GM18519 (cell line): ENCODE data around the gene OGFOD3.

Source experiments
- ATAC-seq: cut with Tn5 transposase; IDR thresholded peaks from one replicate; pipeline ENCODE4 v1.9.1; 2021; ENCODE audit warnings: mild to moderate bottlenecking, moderate library complexity; ENCODE audit not compliant: unreplicated experiment, low FRiP score

Gene OGFOD3

DNA sequence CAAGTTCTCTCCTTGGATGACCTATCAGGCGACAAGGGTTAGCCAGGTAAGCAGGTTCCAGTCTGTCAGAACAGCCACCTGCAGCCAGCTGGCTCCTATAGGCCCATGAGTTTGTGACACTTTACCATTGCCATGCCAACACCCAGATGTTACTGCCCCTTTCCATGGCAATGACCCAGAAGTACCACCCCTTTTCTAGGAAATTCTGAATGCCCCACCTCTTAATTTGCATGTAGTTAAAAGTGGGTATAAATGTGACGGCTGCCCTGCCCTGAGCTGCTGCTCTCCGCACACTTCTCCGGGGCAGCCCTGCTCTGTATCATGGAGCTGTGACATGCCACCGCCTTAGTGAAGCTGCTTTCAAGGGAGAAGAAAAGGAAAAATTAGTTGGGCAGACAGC, 74.8 kb downstream of the OGFOD3 start:
- ATAC-seq, result no peak

DNA sequence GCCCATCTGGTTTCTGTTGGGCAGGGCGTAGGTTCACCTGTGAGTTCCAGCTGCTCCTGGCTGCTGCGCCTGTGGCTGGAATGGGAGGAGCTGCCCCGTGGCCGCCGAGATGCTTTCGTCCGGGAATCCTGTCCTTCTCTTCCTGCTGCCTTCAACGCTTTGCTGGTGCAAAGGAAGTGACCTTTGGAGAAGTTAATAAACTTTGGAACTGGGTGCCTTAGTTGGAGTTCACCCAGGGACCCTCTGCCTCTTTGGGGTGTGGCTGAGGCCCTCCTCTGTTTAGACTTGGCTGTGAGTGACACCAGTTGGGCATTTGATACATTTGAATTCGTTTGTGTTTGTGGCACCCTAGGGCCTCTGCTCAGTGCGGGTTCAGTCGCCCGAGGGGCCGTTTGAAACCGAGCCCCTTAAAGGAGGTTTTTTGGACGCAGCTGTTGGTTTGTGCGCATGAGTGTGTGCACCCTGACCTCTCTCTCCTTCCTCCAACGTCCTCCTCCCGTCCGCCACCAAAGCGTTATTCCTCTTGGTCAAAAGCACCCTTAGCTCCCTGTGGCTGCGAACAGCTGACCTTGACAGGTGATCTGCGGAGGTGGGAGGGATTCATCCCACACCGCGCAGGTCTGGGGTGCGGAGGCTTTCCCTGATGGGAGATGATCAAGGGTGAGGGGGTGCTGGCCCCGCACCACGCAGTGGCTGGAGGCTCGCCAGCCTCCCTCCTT, 75.9 kb downstream of the OGFOD3 start:
- ATAC-seq, result no peak

DNA sequence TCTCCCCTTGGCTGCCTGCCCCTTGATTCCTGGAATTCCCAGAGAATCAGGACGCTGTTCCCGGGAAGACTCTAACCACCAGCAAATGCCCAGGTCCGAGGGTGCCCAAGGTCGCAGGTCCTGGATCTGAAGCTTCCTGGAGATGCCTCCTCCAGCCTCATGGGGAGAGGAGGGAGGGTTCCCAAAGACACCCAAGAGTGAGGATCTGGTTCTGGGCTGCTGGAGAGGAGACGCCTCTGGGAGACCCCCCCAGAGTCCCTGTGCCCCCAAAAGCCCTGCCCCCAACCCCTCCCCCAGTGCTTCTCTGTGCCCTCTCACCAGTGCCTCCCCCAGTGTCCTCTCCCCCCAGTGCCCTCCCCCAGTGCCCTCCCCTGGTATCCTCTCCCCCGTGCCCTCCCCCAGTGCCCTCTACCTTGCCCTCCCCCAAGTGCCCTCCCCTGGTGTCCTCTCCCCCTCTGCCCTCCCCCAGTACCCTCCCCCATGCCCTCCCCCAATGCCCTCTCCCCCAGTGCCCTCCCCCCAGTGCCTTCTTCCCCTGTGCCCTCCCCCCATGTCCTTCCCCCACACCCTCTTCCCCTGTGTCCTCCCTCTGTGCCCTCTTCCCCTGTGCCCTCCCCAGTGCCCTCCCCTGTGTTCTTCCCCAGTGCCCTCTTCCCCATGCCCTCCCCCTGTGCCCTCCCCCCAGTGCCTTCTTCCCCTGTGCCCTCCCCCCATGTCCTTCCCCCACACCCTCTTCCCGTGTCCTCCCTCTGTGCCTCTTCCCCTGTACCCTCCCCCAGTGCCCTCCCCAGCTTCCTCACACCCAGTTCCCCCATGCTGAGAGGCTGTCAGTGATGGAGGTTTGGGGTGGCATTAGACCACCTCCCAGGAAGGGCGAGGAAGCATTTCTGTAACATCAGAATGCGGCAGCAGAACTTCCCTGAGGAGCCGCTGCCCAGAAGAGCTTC, 78.5 kb downstream of the OGFOD3 start:
- no peak for ATAC-seq
